Hepatocyte (in vitro differentiated cells): ENCODE data around the gene MEIS2. TPM values are rescaled to one million over a fixed set of nuclear protein-coding genes. Genes with fewer than 3 reads are reported as not detected.
A peak's percentile ranks its signal among the peaks of the same experiment; 100 is the strongest.

Experiments used
- DNase-seq: peaks from one replicate; pipeline ENCODE4 v3.0.0-alpha.2; 2016; ENCODE audit warnings: low spot score
- H2AFZ ChIP-seq: fragments of 200-600 bp; sonication (generic); 2 replicates; pipeline ENCODE4 v1.6.0; 2016; ENCODE audit warnings: antibody characterized with exemption, mild to moderate bottlenecking
- H3K27ac ChIP-seq: fragments of 200-600 bp; sonication (generic); 2 replicates; pipeline ENCODE4 v1.5.1; 2016; ENCODE audit warnings: mild to moderate bottlenecking
- H3K27me3 ChIP-seq: fragments of 200-600 bp; sonication (generic); 2 replicates; pipeline ENCODE4 v1.6.1; 2016
- H3K36me3 ChIP-seq: fragments of 200-600 bp; sonication (generic); replicated peaks from 2 replicates; pipeline ENCODE4 v1.5.1; 2016; ENCODE audit warnings: low read depth; ENCODE audit not compliant: insufficient read depth
- H3K4me1 ChIP-seq: fragments of 200-600 bp; sonication (generic); 2 replicates; pipeline ENCODE4 v1.5.1; 2016; ENCODE audit warnings: mild to moderate bottlenecking, moderate library complexity; ENCODE audit not compliant: insufficient read depth
- H3K4me2 ChIP-seq: fragments of 200-600 bp; sonication (generic); 2 replicates; pipeline ENCODE4 v1.6.0; 2016
- H3K4me3 ChIP-seq: fragments of 200-600 bp; sonication (generic); 2 replicates; pipeline ENCODE4 v1.5.1; 2016; ENCODE audit warnings: mild to moderate bottlenecking
- H3K79me2 ChIP-seq: fragments of 200-600 bp; sonication (generic); 2 replicates; pipeline ENCODE4 v1.6.0; 2017; ENCODE audit warnings: mild to moderate bottlenecking
- H3K9me2 ChIP-seq: fragments of 200-600 bp; sonication (generic); replicated peaks from 2 replicates; pipeline ENCODE4 v1.6.0; 2017; ENCODE audit warnings: mild to moderate bottlenecking; ENCODE audit not compliant: insufficient read depth
- H3K9me3 ChIP-seq: fragments of 200-600 bp; sonication (generic); 2 replicates; pipeline ENCODE4 v1.5.1; 2016; ENCODE audit warnings: low read depth, mild to moderate bottlenecking
- H4K20me1 ChIP-seq: fragments of 200-600 bp; sonication (generic); 2 replicates; pipeline ENCODE4 v1.6.0; 2016; ENCODE audit warnings: mild to moderate bottlenecking; ENCODE audit not compliant: insufficient read depth, poor library complexity, severe bottlenecking
- EZH2 ChIP-seq: fragments of 200-600 bp; sonication (generic); IDR thresholded peaks from 2 replicates; pipeline ENCODE4 v1.6.1; 2016; ENCODE audit warnings: antibody characterized with exemption, mild to moderate bottlenecking, borderline replicate concordance
- EZH2phosphoT487 ChIP-seq: fragments of 200-600 bp; sonication (generic); IDR thresholded peaks from one replicate; pipeline ENCODE4 v1.6.1; 2018; ENCODE audit warnings: antibody characterized with exemption, mild to moderate bottlenecking, low read depth, moderate library complexity; ENCODE audit not compliant: unreplicated experiment, severe bottlenecking
- WGBS: methylation state at CpG from one replicate; pipeline ENCODE4 v1.1.6; 2016; ENCODE audit warnings: low lambda C conversion rate; ENCODE audit errors: missing lambda C conversion rate; 5-methylcytosine and 5-hydroxymethylcytosine counted together
- polyA plus RNA-seq: library from polyadenylated mRNA; unstranded; fragments of >200 nt; fragmentation: Nextera tagmentation; extraction: Ambion mirVana; gene quantifications from 2 replicates; pipeline ENCODE4 v1.2.1, GENCODE V29; 2016
- total RNA-seq: library from RNA; depleted of rRNA; stranded (reverse); fragments of >200 nt; gene quantifications from 2 replicates; pipeline ENCODE4 v1.2.3, GENCODE V29; 2014
- TF ChIP-seq, protein P1 (sequence below): fragments of 200-600 bp; sonication (generic); IDR thresholded peaks from 2 replicates; pipeline ENCODE4 v1.5.1; 2016; ENCODE audit warnings: antibody characterized with exemption, mild to moderate bottlenecking; ENCODE audit not compliant: poor library complexity

The MEIS2 gene
- total and polyA plus RNA-seq, 2 experiments from 2014 or later = 20.6 to 33.5 TPM

DNA sequence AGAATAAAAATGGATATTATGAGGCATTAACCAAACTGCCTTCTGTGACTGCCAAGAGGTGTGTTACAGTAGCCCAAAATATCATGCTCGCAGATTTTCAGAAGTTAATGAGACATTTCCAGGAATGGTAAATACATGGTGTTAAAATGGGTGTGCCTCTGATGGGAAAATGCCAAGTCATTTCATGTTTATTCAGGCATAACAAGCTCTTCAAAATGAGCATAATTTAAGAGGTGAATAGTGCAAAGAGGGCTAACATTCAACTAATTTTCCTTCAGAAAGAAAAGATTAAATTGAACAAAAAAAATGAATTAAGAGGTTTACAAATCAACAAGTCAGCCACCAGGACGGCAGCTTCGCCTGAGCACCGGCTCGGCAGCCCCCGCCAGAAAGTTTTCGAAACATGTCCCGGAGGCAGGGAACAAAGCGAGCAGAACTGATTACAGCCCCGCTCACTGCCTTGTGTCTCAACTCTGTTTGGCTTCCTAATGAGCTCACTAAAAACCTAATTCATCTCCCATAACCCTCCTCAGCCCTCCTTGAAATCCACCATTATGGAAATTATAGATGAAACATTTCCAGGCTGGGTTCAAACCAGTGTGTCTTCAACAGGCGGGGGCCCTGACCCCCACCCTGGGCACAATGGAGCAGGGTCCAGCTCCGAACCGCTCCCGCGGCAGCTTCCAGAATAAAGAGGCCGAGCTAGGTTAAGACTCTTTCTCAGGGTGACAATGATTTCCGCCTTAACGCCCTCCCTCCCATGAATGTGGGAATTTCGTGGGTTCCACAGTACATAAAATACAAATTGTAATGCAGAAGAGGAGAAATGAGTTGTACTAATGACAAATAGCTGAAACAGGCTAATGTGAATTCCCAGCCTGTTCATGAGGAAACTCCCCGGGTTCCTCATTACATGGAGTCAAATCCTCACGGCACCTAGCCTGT lies 43.9 kb downstream of the MEIS2 start:
- Histone ChIP-seq H3K9me2 (no peaks in the 10 kb centered on the region), H3K4me3 (no peak overlapping the region), H3K4me1 (peaks cover 14% of the 10 kb centered on the region), H3K79me2 (peaks cover 6% of the 10 kb centered on the region), H3K4me2 (peak overlapping the region; percentile 36), H2AFZ (no peak overlapping the region), H3K27me3 (no peaks in the 10 kb centered on the region), H3K27ac (peak overlapping the region; percentile 21), H3K9me3 (no peaks in the 10 kb centered on the region), H4K20me1 (no peaks in the 10 kb centered on the region), H3K36me3 (no peaks in the 10 kb centered on the region)
- WGBS = 82% methylated on average over 21 of the region's 21 CpGs
- no peak for DNase-seq
- no peak for TF ChIP-seq EZH2
- TF ChIP-seq, protein P1, sequence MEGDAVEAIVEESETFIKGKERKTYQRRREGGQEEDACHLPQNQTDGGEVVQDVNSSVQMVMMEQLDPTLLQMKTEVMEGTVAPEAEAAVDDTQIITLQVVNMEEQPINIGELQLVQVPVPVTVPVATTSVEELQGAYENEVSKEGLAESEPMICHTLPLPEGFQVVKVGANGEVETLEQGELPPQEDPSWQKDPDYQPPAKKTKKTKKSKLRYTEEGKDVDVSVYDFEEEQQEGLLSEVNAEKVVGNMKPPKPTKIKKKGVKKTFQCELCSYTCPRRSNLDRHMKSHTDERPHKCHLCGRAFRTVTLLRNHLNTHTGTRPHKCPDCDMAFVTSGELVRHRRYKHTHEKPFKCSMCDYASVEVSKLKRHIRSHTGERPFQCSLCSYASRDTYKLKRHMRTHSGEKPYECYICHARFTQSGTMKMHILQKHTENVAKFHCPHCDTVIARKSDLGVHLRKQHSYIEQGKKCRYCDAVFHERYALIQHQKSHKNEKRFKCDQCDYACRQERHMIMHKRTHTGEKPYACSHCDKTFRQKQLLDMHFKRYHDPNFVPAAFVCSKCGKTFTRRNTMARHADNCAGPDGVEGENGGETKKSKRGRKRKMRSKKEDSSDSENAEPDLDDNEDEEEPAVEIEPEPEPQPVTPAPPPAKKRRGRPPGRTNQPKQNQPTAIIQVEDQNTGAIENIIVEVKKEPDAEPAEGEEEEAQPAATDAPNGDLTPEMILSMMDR = no peak
- TF ChIP-seq EZH2phosphoT487 = no peak

DNA sequence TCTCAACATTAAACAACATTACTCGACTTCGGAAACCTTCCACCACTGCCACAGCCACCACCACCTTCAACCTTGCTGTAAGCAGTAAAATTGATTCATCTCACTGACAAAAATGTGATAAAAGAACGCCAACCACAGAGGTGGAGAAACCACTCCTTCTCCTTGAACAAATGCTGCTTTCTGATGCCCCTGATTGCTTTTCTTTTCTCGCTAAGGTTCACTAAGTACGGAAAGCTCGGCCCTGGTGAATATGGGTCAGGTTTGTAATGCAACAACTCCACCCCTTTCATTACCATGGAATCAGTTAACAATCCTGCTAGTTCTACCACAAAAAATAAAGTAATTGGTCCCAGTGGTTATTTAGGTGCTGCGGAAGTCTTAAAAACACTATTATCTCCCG lies 44.9 kb downstream of the MEIS2 start:
- no peak for TF ChIP-seq EZH2phosphoT487
- TF ChIP-seq, protein P1 = no peak
- no peak for TF ChIP-seq EZH2
- H3K9me2 ChIP-seq = no peaks in the 10 kb centered on the region
- no peak overlapping the region for H3K4me2 ChIP-seq
- no peak overlapping the region for H3K27ac ChIP-seq
- no peak overlapping the region for H3K4me3 ChIP-seq
- no peak for DNase-seq
- H2AFZ ChIP-seq = no peak overlapping the region
- no peaks in the 10 kb centered on the region for H3K9me3 ChIP-seq
- no peaks in the 10 kb centered on the region for H3K27me3 ChIP-seq
- peaks cover 8% of the 10 kb centered on the region for H3K79me2 ChIP-seq
- H3K4me1 ChIP-seq = peaks cover 14% of the 10 kb centered on the region
- H4K20me1 ChIP-seq = no peaks in the 10 kb centered on the region
- H3K36me3 ChIP-seq = no peaks in the 10 kb centered on the region
- 91% methylated on average over 8 of the region's 8 CpGs for WGBS

DNA sequence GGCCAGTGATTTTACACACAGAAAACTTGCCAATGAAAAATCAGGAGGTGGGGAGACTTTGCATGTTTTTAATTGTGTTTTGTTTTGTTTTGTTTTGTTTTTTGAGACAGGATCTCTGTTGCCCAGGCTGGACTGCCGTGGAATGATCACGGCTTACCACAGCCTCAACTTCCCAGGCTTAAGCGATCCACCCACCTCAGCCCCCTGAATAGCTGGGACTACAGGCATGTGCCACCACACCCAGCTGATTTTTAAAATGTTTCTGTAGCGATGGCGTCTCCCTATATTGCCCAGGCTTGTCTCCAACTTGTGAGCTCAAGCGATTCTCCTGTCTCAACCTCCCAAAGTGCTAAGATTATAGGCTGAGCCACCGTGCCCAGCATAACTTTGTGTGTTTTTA lies 46.0 kb downstream of the MEIS2 start:
- DNase-seq = no peak
- peaks cover 8% of the 10 kb centered on the region for H3K79me2 ChIP-seq
- H3K4me1 ChIP-seq = peaks cover 14% of the 10 kb centered on the region
- H3K4me3 ChIP-seq = no peak overlapping the region
- H4K20me1 ChIP-seq = no peaks in the 10 kb centered on the region
- no peaks in the 10 kb centered on the region for H3K9me2 ChIP-seq
- no peaks in the 10 kb centered on the region for H3K36me3 ChIP-seq
- H3K4me2 ChIP-seq = no peak overlapping the region
- no peak overlapping the region for H2AFZ ChIP-seq
- H3K27me3 ChIP-seq = no peaks in the 10 kb centered on the region
- WGBS = 84% methylated on average over 7 of the region's 7 CpGs
- no peaks in the 10 kb centered on the region for H3K9me3 ChIP-seq
- H3K27ac ChIP-seq = no peak overlapping the region
- TF ChIP-seq EZH2 = no peak
- TF ChIP-seq, protein P1 = no peak
- no peak for TF ChIP-seq EZH2phosphoT487
